ENCODE data around the gene SLC24A3.

GRCh38 chr20:19338380-19338779 is 125.9 kb downstream of the SLC24A3 start:
- TF ChIP-seq CTCF (IDR thresholded peaks at IDR 0.05), result no peak
- TF ChIP-seq POLR2A (IDR thresholded peaks at IDR 0.05), result no peak
- no peak for TF ChIP-seq POLR2AphosphoS5 (IDR thresholded peaks at IDR 0.05)
- no peak for TF ChIP-seq EP300 (IDR thresholded peaks at IDR 0.05)

Data from suprapubic skin (tissue), 4 donors.